GM19238 (cell line): ENCODE measurements around the gene LPP.

ENCODE experiments used
- DNase-seq: peaks from one replicate; pipeline ENCODE4 v3.0.0; 2011; ENCODE audit warnings: low spot score; ENCODE audit not compliant: insufficient read length

Gene LPP

DNA sequence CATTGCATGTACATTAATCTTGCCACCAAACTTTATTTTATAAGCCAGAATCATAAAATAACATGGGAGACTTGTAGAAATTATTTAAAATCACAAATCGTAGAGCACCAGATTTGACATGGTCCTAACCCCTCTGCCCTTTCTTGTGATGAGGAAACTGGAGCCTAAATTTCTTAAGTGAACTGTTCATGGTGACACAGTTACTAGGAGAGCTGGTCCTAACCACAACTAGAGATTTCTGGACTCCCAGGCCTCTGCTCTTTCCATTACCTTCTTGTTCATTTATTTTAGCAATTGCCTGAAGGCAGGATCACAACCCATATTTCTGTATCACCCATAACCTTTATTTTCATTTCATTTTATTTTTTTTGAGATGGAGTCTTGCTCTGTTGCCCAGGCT is 352.5 kb downstream of the LPP start:
- DNase-seq = no peak

DNA sequence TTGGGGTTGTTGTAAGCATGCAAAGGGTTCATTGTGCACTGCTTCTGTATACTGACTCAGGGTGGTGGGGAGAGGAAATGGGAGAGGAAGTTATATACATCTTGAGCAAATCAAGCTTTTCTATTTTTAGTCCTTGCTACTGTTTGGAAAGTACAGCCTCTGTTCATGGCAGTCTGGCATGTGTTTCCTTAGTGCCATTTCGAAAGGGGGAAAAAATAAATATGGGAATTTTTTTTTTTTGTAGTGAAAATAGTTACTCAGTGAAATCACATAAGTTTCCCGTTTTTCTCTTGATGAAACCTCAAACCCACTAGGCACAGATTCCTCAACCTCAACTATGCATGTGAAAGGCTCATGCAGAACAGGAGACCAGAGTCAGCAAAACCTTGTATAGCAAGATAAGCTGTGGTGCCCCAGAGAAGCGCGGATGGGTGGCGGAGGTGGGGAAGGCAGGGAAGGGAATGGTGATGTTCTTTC is 353.3 kb downstream of the LPP start:
- no peak for DNase-seq

DNA sequence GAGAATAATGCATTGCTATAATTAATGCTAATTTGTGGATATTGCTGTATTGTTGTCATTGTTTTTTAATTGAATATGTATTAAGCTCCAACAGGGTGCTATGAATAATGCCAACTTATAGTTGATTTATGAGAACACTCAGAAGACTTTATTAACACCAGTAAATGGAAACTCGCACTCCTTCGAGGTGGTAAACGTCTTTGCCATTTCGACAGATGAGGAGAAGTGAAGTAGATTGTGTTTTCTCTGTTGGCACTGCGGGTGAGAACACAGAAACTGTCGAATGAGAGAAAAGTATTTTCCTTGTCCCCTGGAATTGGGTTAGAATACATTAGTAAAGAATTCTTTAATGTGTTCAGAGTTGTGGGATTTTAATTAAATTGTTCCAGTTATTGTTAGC is 354.5 kb downstream of the LPP start:
- DNase-seq = no peak

GRCh38 chr3:188509316-188509715 is 355.4 kb downstream of the LPP start:
- DNase-seq = no peak

DNA sequence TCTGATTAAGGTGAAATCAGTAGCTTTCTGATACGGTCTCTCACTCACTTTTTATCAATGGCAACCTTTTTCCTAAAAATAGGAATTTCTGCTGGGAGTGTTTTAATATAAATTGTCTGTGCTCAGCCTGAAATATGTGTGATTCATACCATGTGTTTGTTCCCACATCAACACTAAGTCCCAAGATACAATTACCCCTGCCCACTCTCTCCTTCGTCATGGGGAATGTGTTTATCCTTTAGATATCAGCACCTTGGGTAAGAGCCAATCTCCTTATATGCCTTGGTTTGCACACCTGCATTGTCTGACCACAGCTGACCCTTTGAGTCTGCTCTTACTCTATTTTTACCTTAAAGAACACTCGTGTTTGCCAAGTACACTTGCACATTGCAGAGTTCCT is 356.4 kb downstream of the LPP start:
- DNase-seq = no peak

GRCh38 chr3:188513662-188514328 is 359.8 kb downstream of the LPP start:
- no peak for DNase-seq

DNA sequence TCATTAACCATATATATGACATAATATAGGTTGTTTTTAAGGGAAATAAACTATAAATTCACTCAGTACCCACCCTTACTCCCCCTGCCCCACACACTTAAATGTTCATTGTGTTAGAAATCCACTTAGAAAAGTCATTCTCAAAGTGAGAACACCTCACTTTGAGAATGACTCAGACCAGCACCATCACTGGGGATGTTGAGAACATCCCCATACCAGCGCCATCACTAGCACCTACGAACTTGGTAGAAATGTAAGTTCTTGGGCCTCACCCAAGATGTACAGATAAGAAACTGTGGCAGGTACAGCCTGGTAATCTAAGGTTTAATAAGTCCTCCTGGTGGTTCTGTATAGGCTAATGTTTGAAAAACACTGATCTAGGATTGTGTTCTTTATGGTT is 362.6 kb downstream of the LPP start:
- DNase-seq = no peak

GRCh38 chr3:188518416-188518815 is 364.5 kb downstream of the LPP start:
- no peak for DNase-seq

- DNase-seq = no peak
Measured at GRCh38 chr3:188518835-188519452, 365.0 kb downstream of the LPP start.

DNA sequence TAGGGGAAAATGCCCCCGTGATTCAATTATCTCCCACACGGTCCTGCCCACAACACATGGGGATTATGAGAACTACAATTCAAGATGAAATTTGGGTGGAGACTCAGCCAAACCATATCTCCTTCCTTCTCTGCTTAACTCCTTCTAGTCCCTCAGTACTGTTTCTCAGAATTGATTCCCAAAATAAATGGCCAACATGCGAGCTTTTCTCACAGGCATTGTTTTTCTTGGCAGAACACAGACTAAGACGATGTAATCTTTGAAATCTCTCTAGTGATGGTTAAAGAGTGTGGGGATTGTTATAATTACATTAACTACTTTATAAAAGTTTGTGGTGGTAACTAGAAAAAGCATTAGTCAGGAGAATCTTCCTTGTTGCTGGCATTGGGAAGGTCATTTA is 366.5 kb downstream of the LPP start:
- DNase-seq = no peak

GRCh38 chr3:188522115-188522514 is 368.2 kb downstream of the LPP start:
- no peak for DNase-seq

DNA sequence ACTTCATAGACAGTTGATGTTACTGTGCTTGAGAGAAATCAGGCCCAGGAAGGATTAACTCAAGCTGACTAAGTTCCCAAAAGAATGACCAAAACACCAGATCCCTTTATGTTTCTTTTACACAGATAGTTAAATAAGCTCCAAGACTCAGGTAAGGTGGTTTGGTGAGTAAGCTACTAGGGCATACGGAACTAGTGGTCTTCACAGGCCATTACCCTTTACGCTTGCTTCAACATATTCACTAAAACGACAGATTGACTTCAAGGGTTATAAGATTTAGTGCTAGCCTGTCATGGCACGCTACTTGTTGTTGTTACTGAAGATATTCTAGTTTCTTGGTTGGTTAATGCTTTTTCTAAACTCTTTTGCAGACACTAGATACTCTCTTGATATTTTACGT is 369.3 kb downstream of the LPP start:
- no peak for DNase-seq

- no peak for DNase-seq
Measured at GRCh38 chr3:188524052-188524451, 370.1 kb downstream of the LPP start.

- no peak for DNase-seq
Measured at GRCh38 chr3:188526057-188526456, 372.1 kb downstream of the LPP start.

- no peak for DNase-seq
Measured at GRCh38 chr3:188527389-188527788, 373.4 kb downstream of the LPP start.

DNA sequence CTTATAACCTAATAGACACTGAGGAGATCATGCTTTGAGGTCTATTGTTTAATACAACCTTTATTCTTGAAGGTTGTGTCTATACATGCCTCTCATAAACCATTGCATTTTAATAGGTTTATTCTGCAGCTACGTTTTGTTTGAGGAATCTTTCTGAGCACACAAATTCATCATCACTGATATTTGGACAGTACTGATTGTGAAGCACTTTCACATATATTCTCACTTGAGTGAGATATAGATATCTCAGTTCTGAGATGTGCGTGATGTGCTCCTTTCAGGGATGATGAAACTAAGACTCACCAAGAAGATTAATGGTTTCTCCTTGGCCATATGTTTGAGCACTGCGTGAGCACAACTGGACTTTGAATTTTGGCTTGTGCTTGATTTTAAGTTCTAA is 374.4 kb downstream of the LPP start:
- DNase-seq = no peak

- no peak for DNase-seq
Measured at GRCh38 chr3:188529228-188529627, 375.3 kb downstream of the LPP start.

- no peak for DNase-seq
Measured at GRCh38 chr3:188530226-188530625, 376.3 kb downstream of the LPP start.

DNA sequence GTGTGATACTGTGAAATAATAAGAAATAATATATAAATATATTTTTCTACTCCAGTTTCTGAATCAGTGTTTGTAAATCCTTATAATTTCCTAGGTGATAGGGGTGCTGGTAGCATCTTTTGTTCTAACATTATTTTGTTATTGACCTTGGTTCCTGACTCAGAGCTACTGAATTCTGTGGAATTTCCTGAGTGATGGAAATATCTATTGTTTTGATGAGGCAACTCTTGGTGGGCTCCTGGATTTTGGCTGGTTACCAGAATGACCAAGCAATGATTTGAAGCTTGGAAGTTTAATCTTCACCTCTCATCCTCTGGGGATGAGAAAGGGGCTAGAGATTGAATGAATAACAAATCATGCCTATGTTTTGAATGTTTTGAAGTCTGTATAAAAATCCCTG is 377.3 kb downstream of the LPP start:
- no peak for DNase-seq

- no peak for DNase-seq
Measured at GRCh38 chr3:188533172-188533571, 379.2 kb downstream of the LPP start.

DNA sequence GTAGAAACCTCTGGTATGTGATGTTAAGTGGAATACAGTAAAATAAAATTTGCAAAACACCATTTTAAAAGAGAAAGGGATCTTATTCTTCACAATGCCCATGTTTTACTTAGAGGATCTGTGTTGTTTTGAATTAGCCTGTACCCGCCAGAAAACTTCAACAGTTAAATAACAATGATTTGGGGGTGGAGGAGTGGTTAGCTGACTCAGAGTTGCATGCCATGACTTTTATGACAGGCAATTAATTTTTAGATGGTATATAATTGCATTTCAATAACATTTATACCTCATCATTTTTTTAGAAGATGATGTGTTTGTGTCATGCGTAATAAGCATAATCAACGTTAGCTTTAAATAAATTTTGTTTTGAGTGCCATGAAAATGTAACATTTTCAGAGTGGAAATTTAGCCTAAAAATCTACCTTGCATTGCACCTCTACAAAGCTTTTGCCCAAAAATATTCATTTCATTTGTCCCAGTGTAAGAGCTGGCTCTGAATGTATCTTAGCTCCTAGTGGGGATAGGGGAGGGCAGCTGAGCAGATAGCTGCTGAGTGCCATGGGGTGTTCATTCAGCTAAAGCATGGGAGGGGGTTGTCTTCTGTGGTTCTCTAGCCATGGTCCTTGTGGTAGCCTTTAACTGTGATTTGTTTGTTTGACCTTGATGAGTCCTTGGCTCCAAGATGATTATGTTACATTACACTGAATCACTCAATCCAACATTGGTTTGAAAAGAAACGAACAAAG is 379.8 kb downstream of the LPP start:
- DNase-seq = no peak

GRCh38 chr3:188534633-188535032 is 380.7 kb downstream of the LPP start:
- no peak for DNase-seq

DNA sequence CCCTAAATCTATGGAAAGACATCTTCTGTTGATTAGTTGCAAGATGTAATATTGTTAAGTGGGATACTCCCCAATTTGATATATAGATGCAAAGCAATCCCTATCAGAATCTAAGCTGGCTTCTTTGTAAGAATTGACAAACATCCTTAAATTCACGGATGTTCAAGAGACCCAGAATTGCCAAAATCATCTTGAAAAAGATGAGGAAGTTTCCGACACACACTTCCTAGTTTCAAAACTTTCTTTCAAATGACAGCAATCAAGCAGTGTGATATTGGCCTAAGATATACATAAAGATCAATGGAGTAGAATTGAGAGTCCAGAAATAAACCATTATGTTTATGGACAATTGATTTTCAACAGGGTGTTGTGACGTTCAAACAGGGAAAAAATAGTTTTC is 383.6 kb downstream of the LPP start:
- DNase-seq = no peak
